AML-193 (cell line): ENCODE results near the gene LGALS3BP.

ENCODE experiments used
- DNase-seq, 2 experiments: peaks; one replicate each; lab custom pipeline; 2025; lab: John Stamatoyannopoulos, UW

LGALS3BP gene

DNA sequence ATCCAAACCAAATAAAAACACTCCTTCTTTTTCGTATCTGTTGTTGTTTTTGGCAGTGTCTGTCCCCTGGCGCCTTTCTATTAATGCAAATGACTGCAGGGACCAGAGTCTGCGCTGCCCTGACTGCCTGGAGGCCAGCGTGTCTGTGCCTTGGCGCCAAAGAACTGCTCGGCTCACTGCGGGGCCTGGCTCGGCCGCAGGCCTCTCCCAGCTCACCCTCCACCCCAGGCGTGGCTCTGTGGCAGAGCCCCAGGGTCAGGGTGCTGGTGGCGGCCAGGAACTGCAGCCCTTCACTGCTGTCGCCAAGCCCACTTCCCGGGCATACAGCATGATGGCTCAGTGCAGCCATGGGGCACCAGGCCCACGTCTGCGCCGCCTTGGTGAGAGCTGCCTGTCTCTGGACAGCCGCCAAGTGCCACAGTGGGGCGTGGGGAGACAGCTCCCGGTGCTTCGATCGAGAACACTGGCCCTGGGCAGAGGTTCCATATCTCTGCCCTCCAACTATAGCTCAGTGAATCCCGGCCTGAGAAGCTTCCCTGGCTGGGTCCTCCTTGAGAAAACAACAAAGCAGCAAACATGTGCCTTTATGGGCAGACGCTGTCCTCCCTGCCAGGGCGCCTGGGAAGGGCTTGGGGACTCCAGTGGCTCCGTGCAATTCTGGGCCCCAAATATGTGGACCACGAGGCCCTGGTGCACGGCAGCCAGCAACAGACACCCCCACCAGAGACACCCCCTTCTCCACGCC, 18.8 kb upstream of the LGALS3BP start:
- no peak for DNase-seq

DNA sequence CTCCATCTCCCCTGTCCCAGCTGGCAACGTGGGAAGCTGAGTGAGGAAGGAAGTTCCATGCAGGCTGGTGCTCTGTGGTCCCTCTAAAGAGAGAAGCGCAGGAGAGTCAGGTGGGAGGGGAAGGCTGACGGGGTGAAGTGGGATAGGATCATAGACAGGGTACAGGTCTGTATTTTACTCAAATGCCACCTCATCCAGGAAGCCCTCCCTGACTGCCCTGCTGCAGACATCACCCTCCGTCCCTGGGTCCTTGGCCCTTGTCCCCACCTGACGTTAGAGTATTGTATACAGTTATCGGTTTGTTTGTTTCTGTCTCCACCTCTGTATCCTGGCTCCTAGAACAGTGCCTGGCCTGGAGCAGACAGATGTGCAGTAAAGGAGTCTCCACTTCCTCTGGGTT, 18.2 kb upstream of the LGALS3BP start:
- no peak for DNase-seq

DNA sequence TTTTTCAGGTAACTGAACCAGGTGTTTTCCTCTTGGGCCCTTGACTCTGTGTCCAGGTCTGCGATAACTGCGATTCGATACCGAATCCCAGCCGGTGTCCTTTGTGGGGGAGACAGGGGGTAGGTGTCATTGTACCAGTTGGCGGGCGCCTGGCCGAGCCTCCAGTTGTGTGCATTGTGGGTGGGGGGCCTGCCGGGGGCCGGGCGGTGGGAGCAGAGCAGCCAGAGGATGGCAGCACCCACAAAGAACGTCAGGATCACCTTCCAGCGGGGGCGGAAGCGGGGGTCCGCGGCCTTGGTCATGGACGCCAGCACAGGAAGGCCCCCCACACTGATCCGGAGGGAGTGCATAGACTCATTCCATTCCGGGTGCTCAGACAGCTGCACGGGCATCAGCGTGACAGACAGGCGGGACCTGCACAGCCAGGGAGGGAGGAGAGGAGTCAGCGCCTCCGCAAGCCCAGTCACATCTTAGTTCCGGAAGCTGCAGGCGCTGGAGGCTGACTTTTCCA, 17.6 kb upstream of the LGALS3BP start:
- DNase-seq: no peak

DNA sequence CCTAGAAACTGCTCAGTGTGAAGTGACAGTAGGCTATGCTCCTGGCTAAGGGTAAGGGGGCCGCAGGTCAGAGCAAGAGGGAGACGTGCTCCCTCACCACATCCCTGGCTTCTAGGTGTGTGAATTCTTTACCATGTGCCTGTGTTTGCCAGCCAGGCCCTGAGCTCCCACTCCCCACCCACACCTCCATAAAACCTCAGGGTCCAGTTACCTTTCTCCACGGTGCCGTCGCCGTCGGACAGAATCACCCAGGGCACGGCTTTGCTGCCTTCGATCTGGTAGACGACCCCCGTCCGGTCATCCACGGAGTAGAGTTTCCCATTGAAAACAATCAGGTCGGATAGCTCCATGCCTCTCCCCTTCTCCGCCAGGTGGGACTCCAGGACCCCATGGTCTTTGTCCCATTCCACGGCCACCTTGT, 17.1 kb upstream of the LGALS3BP start:
- no peak for DNase-seq

DNA sequence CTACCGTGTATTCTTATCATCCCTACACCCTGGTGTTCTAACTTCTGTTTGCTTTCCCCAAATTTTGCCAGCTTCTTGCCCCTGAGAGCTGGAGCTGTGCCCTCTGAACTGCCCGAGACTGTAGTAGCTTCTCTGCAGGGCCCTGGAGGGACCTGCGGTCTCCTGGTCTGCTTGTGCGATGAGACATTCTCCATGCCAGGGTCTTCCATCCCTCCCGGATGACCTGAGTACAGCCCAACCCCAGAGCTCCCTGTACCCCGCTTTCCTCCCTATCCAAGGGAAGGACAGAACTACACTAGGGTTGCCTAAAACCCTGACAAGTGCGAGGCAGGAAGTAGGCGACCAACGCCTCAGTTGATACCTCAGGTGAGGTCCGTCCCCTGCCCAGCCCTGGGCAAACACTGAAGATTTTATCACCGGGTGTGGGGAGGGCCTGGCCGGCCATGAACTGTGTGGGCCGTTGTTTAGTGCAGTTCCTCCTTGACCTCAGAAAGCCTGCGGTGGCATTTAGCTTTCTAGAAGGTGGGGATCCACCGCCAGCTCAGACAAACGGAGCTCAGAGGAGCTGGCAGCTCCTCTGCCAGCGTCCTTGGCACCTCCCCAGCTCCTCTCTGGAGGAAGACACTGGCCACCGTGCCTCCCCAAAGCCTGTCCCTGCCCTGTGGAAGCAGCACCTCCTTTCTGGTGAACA, 16.2 kb upstream of the LGALS3BP start:
- DNase-seq: no peak

DNA sequence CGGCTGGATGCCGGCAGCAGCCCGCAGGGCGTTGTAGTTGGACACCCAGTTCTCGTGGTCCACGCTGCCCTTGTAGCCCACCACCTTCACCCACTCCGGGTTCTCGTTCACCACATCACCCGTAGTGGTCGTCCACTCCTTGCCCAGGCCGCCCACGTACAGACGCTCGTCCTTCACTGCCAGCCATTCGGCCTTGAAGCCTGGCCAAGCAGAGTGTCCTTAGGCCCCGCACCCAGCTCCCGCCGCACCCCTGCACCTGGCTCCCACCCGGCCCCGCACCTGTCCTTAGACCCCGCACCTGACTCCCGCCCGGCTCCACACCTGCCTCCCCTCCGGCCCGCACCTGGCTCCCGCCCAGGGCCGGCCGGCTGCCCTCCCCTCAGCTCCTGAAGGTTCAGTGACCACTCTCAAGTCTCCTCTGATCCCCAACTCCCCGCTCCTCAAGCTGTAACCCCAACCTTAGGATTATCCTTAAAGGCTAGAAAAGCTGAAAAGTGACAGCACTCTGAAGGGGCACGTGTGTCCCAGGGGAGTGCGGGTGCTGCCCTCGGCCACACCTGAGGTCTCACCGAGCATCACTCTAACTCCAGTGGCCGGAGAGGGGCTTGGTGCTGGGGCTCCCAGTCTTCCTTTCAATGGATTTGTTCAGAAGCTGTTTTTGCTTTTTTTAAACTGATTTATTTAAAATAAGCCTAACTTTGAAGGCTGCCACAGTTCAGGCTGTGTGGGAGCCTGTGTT, 15.5 kb upstream of the LGALS3BP start:
- no peak for DNase-seq

DNA sequence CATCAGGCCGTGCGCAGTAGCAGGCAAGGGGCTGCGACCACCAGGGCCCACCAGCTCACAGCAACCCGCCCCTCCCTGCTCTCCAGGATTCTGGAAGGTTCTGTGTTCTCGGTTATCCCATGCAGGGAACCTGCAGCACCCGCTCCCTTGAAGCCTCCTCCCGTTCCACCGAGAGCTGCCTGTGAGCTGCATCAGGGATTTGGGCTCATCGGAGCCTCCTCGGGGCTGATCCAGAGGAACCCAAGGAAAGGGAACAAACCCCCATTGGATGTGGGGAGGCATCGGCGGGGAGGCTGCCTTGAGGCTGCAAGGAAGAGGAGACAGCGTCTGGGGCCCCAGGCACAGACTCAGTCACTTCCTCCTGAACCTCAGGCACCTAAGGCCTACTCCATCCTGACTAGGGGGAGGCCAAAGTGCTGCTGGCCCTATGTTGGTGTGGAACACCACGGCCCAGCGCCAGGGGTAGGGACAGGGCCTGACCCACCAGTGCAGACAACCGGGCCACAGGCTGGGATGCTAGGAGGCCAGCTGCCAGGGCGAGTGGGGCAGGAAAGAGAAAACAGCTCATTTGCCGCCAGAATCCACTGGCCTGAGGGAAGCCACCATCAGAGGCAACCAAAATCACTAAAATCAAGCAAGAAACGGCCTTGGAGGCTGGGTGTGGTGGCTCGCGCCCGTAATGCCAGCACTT, 14.4 kb upstream of the LGALS3BP start:
- DNase-seq: no peak

DNA sequence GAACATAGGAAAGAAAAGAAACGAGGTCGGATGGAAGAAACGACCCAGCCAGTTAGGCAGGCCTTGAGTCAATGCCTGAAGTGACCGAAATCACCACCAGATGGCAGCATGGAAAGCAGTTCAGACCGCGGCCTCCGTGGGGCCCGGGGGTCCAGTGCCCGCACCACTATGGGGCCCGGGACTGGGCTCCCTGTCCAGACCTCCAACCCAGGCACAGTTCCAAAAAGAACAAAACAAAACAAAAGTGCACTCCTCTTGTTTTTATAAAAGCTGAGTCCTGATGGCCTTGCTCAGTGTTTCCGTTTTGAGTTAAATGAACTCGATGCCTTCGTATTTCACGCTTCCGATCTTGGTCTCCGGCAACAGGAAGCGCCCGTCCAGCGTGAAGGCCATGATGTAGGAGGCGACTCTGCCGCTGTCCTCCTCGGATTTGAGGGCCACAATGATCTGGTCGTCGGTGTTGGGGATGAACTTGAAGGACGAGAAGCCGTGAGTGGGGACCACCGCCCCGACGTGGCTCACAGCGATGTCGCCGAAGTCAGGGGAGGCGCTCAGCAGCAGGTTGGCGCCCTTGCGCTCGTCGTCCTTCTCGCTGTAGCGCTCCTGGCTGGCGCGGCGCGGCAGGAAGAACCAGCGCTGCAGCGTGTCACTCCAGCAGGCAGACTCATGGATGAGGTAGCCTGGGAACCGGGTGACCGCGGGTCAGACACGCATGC, 13.7 kb upstream of the LGALS3BP start:
- peak in 1 of 2 experiments; percentile 23 for DNase-seq

DNA sequence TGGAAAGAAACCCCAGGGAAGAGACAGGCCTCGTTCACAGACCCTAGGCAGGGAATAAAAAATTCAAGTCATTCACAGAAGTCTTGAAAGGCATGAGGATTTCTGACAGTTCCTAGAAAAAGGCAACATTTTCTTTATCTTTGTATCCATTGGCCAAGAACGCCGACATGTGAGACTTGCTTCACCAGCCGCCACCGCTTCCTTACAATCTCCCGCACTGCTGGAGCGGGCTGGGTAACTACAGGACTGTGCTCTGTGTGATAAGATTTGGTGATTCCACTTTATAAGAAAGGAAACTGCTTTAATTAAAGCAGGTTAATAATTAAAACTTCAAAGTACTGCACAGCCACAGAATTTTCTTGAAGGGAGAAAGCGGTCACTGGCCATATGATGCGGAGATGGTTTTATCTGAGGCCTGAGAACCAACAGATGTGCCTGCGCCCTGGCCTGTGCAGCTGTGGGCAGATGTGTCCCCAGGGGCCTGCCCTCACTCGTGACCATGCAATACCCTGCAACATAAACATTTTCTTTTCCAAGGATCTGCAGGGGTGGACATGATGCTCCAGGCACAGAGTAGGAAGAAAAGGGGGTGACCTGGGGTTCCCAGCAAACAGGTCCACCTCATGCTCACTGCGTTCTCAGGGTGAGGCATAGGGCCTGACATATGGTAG, 13.0 kb upstream of the LGALS3BP start:
- DNase-seq: no peak

DNA sequence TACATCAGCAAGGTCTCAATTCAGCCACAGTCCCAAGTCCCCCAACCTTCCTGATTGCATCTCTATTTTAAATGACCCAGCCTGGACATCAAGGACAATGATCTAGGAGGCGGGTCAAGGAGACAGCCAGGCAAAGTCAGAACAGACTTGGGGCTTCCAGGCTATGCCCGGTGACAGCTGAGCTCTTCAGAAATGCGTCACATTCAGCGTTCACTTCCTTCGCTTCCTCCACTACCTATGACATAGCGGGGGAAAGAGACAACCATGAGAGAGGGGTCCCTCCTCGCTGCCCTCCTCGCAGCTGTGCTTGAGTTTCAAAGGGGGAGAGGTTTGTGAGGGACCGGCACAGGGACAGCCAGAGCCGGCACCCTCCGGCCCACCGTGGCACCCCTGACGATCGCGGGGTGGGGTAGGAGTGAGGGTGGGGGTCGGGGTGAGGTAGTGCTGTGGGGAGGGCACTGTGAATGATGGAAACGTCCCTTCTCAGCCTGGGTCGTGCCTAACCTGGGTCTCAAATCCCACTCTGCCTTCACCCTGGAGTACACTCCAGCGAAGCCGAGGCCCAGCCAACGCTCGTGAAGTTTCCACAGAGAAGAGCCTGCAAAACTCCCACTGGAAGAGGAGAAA, 12.3 kb upstream of the LGALS3BP start:
- no peak for DNase-seq

DNA sequence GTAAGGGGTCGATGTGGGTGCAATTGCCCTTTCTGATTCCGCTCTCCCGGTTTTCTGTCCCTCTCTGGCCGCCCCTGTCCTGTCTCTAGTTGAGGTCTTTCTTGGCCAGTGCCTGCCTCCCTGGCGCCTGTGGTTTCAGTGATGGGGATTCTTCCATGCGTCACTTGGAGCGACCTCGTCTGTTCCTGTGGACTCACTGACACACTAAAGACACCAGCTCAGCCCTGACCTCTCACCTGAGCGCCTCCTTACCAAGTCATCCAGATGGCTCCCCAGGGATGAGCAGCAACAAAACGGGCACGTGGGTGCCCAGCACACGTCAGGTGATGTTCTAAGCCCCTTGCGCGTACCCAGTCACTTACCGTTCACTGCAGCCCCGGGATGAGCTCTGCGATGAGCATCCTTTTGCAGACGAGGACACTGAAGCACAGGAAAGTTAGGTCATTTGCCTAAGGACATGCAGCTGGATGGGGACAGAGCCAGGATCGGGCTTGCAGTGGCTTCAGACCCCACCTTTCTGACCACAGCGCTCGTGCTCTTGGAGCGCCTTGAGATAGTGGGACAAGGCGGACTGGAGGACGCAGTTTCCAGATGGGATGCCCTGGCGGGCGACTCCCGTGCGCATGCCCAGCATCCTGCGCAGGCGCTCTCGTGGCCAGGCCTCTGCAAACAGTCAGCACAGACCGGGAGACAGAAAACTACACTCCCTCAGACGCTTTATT, 11.5 kb upstream of the LGALS3BP start:
- no peak for DNase-seq

DNA sequence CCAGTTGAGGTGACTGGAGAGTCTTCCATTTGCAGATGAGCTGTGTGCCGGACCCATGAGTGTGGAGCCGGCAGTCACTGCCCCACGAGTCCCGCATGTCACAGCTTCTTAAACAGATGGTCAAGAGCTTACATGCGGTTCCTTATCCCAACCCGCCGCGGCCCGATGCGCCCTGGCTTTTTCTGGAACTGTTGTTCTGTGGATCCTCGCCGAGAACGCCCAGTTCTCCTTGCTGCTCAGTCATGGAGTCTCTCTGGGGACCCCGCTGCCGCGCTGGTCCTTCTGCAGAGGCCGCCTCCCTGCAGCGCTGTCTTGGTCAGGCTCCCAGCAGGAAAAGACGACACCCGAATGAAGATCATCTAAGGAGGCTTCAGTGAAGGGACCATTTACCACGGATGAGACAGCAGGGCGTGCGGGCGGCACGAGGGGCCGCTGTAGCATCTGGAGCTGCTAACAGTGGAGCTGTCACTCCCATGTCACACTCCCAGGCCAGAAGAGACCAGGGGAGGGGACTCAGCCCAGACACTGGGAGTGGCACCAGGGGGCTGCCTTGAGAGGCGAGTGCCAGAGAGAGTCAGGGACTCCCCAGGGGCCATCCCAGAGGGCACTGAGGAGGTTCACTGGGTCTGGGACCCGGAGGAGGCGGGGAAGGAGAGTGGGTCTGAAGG, 10.8 kb upstream of the LGALS3BP start:
- no peak for DNase-seq

DNA sequence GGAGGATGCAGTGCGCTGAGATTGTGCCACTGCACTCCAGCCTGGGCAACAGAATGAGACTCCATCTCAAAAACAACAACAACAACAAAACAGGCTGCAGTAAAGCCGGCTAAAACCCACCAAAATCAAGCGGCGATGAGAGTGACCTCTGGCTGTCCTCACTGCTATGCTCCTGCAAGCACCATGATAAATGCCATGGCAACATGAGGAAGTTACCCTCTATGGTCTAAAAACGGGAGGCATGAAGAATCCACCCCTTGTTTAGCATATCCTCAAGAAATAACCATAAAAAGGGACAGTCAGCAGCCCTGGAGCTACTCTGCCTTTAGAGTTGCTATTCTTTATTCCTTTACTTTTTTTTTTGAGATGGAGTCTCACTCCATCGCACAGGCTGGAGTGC, 8.4 kb upstream of the LGALS3BP start:
- DNase-seq: no peak

DNA sequence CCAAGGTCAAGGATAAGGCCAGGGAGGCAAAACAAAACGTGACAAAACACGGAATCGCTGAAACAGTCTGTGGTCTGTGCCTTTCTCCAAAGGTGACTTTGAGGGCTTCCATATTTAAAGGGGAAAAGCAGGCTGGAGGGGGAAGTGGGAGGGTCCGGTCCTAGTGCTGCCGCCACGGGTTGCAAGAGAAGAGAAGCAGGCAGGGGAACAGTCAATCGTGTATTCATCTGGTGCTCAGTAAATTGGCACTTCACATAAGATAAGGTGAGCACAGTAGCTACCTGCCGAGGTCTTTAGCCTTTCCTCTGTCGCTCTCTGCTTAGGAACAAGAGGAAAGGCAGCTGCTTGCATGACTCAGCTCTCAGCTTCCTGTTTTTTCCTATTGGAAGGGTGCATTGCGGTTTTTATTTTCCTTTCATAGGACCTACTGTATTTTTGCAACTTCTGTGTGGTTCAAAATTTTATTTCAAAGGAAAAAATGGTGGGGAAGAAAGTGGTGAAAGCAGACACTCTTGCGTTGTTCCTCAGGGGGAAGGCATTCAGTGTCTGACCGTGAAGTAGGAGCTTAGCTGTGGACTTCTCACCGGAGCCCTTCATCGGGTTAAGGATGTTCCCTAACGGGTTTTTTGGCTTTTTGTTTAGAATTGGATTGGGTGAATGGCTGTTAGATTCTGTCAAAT, 7.1 kb upstream of the LGALS3BP start:
- DNase-seq: peak; percentile 48 to 74

DNA sequence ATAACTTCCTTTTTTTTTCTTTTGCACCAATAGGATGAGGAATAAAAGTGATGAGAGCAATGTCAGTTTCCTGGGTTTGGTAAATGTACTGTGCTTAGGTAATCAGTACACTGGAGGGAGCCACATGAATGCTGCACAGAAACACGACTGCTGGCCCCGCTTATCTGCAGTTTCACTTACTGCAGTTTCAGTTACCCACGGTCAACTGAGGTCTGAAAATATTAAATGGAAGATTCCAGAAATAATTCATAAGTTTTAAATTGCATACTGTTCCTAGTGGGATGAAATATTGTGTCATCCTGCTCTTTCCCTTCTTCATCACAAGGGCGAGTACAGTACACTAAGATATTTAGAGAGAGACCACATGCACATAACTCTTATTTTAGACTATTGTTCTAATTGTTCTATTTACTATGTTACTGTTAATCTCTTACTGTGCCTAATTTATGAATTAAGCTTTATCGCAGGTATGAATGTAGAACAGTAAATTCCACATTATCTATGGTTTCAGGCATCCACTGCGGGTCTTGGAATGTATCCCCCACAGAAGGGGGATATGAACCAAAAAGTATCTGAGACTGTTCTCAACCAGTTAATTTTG, 6.4 kb upstream of the LGALS3BP start:
- DNase-seq: peak; percentile 94 to 97

DNA sequence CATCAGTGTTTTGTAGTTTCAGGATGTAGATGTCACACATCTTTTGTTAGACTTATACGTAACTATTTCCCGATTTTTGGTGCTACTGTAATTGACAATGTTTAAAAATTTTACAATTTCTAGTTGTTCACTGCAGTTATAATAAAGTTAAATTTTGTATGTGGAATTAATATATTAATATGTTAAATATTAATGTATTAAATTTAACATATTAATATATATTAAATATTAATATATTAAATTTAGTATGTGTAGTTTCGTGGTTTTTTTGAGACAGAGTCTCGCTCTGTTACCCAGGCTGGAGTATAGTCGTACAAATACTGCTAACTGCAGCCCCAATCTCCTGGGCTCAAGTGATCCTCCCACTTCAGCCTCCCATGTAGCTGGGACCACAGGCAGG, 5.7 kb upstream of the LGALS3BP start:
- no peak for DNase-seq

DNA sequence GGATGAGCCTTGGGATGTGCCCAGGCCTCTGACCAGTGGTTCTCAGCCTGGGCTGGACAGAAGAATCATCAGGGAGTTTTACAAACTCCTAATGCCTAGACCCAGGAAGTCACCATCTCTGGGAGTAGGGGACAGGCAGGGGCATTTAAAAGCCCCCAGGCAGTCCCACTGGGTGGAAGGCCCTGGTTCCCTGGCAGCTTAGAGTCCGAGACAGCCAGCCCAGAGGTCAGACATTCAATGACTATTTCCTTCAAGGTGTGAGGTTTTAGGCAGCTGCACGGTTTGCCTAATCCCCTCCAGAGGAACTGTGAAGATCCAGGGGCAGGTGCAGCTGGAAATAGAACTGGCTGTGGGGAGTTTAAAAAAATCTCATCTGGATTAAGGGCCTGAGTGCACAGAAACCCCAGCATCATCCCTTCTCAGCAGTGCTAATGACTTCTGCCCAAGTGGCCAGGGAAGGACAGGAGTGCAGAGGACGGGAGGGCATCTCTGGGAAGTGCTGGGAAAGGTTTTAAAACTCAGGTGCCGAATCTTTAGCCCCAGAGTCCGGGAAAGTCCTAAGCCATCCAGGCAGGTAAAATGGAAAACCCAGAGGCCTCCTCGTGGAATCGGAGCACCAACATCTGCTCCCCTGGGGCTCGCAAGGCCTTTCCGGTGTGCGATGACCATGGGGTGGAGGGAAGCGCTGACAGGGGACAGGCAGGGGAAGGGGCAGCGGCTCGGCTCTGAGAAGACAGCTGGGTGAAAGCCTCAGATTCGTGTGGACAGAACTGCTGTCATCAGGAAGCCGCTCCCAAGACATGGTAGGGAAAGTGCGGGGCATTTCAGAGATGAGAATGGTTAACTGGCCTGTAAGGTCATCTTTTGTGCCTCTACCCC, 1.5 kb upstream of the LGALS3BP start:
- no peak for DNase-seq
